Cardiac septum (tissue), 1 donor: ENCODE measurements around the gene HEMGN. TPM values are rescaled to one million over a fixed set of nuclear protein-coding genes. Genes with fewer than 3 reads are reported as not detected.

Experiments
- DNase-seq: peaks from one replicate; pipeline ENCODE4 v3.0.0-alpha.2; 2020; ENCODE audit warnings: low spot score
- intact Hi-C: fragments of 100-400 bp; cut with DNase I; formaldehyde crosslinking; loops from one replicate; pipeline ENCODE4 v1.14.0; 2022
- total RNA-seq: library from RNA; stranded (reverse); fragmentation: NEBNext Ultra II Directional; extraction: Animal tissue kit (Norgen Biotek cat#: 25700); gene quantifications from one replicate; pipeline ENCODE4 v1.2.1, GENCODE V29; 2021
- donor health status: DM: no; HTN: no; CAD: no.

Gene HEMGN
- total RNA-seq, 1 donor from 2014 or later: 0.48 TPM

- intact Hi-C loops: no loop called here
- DNase-seq: no peak
Measured at GRCh38 chr9:97906236-97906831, 31.6 kb downstream of the HEMGN start.

GRCh38 chr9:97905228-97905627 lies 32.7 kb downstream of the HEMGN start:
- DNase-seq: no peak
- intact Hi-C loops: no loop called here

DNA sequence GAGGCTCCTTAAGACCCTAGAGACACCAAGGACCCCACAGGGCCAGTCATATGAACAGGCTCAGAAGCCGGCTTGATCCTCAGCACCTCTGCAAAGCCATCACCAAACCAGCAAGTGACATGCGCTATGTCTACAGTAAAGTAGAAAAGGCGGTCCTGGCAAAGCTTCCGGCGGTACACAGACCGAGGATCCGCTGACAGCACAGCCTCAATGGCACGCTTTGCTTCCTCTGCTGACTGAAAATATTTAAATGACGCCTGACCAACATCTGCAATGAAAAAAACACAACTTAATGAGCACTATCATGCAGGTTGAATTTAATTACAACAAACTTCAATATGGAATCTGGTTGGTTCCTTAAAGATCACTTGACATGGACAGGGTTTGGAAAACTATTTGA lies 33.2 kb downstream of the HEMGN start:
- no peak for DNase-seq
- intact Hi-C loops: no loop called here

- intact Hi-C loops: no loop called here
- DNase-seq: no peak
Measured at GRCh38 chr9:97903177-97903576, 34.8 kb downstream of the HEMGN start.

- no peak for DNase-seq
- intact Hi-C loops: loop anchor here (2.0 kb wide), 1 partner anchor 190 kb away; no protein-coding TSS in a partner anchor
Measured at GRCh38 chr9:97900738-97901565, 37.0 kb downstream of the HEMGN start.

DNA sequence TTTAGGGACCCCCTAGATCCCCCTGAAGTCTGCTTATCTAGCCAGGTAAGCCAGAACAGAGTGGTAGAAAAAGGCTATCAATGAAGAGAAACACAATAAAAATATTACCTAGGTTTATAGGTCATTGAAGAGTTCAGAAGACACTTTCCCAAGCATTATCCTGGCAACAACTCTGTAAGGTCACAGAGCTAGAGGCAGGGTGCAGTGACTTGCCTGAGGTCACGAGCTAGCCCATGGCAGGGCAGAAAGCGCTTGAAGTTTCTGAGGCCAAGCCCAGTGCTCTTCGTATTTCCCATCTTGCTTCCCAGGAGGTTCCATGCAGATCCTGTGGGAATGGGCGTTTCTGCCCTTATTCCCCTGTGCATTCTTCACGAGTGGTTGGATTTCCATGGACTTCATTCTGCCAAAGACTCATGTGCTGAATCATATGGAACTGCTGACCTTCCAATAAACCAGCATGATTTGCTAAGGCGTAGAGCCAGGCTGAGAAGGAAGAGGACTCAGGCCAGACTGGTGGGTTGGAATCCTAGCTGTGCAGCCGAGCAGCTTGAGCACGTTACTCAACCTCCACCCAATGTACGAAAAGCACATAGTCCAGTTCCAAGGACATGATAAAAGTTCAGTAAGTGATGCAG lies 37.8 kb downstream of the HEMGN start:
- DNase-seq: no peak
- intact Hi-C loops: loop anchor here (2.0 kb wide), 1 partner anchor 189 kb away; no protein-coding TSS in a partner anchor

DNA sequence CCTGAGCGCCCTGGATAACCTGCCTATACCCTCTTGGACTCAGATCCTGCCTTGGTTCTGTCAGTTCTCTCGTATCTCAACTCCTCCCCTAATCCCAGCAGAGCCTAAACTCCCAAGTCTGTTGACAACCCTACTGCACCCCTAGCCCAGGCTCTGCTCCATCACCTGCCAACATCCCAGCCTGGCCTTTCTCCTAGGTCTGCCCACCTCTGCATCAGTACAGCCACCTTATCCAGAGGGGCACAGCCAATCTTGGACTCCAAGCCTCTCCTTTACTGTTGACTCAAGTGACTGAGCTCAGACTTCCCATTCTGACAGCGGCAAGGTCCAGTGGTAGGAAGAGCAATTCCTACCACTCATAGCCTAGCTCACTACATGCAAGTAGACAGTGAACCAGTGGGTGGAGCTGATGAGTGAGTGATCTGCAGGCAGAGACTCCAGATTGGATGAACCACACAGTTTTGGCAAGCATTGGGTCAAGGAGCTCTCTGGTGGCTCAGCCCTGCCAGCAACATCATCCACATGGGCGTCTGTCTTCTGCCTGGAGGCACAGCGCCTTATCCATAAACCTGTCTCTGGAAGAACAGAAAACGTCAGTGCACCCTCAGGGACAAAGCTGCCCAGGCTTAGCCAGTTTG lies 42.2 kb downstream of the HEMGN start:
- DNase-seq: no peak
- intact Hi-C loops: no loop called here

GRCh38 chr9:97895211-97895610 lies 42.8 kb downstream of the HEMGN start:
- intact Hi-C loops: no loop called here
- DNase-seq: no peak

DNA sequence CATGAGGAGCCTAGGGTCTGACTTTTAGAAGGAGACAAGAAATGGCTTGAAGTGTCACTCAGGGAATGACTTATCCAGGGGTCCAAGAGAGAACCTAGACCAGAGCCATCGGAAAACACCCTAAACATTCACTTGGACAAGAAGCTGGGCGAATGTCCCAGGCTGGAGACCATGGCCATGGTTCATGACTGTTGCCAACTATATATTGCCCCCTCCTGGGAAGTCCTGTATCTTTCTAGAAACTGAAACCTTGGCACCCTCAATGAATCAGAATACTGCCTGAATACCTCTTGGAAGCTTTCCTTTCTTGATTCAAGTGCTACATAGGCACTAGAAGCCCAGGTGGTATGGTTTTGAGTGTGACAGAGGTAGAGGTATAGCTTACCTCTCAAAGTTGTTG lies 45.6 kb downstream of the HEMGN start:
- intact Hi-C loops: no loop called here
- DNase-seq: no peak

- intact Hi-C loops: no loop called here
- no peak for DNase-seq
Measured at GRCh38 chr9:97891736-97892135, 46.2 kb downstream of the HEMGN start.

DNA sequence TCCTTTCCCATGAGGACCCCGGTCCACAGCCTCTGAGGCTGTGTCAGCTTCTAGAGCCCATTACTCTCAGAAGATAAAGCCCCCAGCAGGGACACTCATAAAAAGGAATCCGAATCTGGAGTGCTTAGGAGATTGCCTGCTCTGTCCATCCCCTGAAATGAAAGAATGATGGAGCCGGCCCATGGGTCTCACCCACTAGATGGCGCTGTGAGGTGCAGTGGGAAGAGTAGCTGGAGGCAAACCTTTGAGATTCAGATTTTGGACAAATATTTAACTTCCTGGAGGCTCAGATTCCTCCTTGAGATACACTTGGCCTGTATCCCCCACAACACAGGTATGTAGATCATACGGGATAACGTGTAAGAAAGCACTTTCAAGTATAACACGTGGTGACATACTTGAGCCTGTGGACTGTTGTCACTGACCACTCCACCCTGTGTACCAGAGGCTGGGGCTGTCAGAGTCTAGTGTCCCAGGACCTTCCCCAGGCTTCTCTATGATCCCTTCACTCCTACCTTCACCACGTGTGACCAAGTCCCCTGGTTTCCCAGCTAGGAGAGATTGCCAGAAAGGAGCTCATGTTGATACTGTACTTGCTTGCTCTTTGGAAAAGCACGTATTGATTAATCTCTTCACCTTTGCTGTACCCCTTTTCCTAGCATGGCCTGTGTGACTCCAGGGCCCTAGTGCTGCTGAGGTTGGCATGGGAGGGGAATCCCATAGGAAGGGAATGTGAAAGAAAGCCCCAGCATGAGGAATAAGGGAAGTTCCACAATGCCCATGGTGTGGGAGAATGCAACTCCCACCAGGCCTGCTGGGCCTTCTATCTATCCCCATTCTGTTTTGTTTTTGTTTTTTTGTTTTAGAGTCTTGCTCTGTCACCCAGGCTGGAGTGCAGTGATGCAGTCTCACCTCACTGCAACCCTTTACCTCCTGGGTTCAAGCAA lies 47.8 kb downstream of the HEMGN start:
- intact Hi-C loops: no loop called here
- no peak for DNase-seq

GRCh38 chr9:97880336-97880735 lies 57.6 kb downstream of the HEMGN start:
- no peak for DNase-seq
- intact Hi-C loops: loop anchor here (5.0 kb wide), 1 partner anchor 158 kb away; no protein-coding TSS in a partner anchor

Other genes starting within 250 kb of the HEMGN start
- 10.3 TPM for gene XPA, start 240.8 kb downstream of the HEMGN start, total RNA-seq
- gene FOXE1, start 84.9 kb downstream of the HEMGN start, total RNA-seq: not detected
- gene TRMO, start 15.7 kb downstream of the HEMGN start, total RNA-seq: 7.3 TPM
- 69.0 TPM for gene ANP32B, start 45.2 kb upstream of the HEMGN start, total RNA-seq
- gene NANS, start 118.6 kb upstream of the HEMGN start, total RNA-seq: 26.3 TPM
- gene TRIM14, start 181.1 kb upstream of the HEMGN start, total RNA-seq: 1.8 TPM